Measurements from ENCODE around the gene KRT37. TPM values are rescaled to one million over a fixed set of nuclear protein-coding genes. Genes with fewer than 3 reads are reported as not detected.
A peak's percentile ranks its signal among the peaks of the same experiment; 100 is the strongest.

KRT37 gene
- total RNA-seq, 2 donors from 2014 or later, result not detected

DNA sequence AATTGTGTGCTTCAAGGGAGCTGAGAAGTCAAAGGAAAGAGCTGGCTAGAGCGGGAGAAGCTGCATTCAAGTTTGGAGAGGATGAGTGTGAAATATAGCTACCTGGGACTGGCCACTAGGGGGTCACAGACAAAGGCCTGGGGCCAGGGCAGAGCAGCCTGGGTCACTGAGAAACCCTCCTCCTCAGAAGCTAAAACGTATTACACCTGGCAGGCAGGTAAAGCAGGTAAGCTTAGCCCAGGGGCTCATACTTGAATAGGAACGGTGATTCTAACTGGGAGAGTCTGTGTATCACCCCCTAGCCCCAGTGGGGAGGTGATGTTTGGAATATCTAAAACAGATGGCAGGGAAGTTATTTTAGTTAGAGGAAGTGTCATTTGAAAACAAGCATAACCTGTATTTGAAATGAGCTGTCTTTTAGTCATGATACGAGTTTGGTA lies 6.8 kb downstream of the KRT37 start:
- ATAC-seq (no peak), DNase-seq (no peak)
- Histone ChIP-seq H3K4me3 (no peak overlapping the region), H3K27me3 (no peaks in the 10 kb centered on the region), H3K27ac (no peak overlapping the region), H3K9me3 (no peaks in the 10 kb centered on the region), H3K4me1 (no peaks in the 10 kb centered on the region), H3K36me3 (replicated peaks in 1 of 2; ENCODE audit: insufficient read depth in 1 of 2, low read depth in 2 of 2) (no peaks in the 10 kb centered on the region)
- 51 to 61% methylated on average over 4 of the region's 4 CpGs for WGBS, 2 donors
- intact Hi-C loops (cut with DNase I), result no loop called here
- TF ChIP-seq POLR2A (IDR thresholded peaks at IDR 0.05) (no peak), CTCF (IDR thresholded peaks at IDR 0.05) (peak in 3 of 7 experiments; percentile 3 to 16 (median 6))

DNA sequence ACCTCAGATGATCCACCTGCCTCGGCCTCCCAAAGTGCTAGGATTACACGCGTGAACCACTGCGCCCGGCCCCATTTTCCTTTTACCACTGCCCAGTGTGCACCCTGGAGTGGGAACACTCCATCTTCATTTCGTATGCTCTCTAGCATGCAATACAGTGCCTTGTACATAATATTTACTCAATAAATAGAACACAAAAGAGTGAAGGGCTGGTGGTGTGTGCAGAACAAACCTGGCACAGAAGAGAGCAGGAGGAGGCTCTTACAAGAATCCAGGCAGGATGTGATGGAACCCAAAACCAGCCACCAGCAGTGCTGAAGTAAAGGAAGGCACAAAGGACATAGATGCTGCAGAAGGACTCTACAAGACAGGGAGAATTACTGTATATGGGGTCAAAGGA lies 7.3 kb downstream of the KRT37 start:
- Histone ChIP-seq H3K9me3 (no peaks in the 10 kb centered on the region), H3K4me1 (no peaks in the 10 kb centered on the region), H3K36me3 (replicated peaks in 1 of 2; ENCODE audit: insufficient read depth in 1 of 2, low read depth in 2 of 2) (no peaks in the 10 kb centered on the region), H3K4me3 (no peak overlapping the region), H3K27ac (no peak overlapping the region), H3K27me3 (no peaks in the 10 kb centered on the region)
- WGBS, 2 donors, result 89 to 92% methylated on average over 6 of the region's 6 CpGs
- ATAC-seq (no peak), DNase-seq (no peak)
- no peak for TF ChIP-seq POLR2A (IDR thresholded peaks at IDR 0.05)
- no peak for TF ChIP-seq CTCF (IDR thresholded peaks at IDR 0.05)
- intact Hi-C loops (cut with DNase I), result no loop called here

- Histone ChIP-seq H3K36me3 (replicated peaks in 1 of 2; ENCODE audit: insufficient read depth in 1 of 2, low read depth in 2 of 2) (no peaks in the 10 kb centered on the region), H3K4me1 (no peaks in the 10 kb centered on the region), H3K27me3 (no peaks in the 10 kb centered on the region), H3K4me3 (no peak overlapping the region), H3K27ac (no peak overlapping the region), H3K9me3 (no peaks in the 10 kb centered on the region)
- intact Hi-C loops (cut with DNase I), result no loop called here
- ATAC-seq (no peak), DNase-seq (no peak)
- no peak for TF ChIP-seq POLR2A (IDR thresholded peaks at IDR 0.05)
- TF ChIP-seq CTCF (IDR thresholded peaks at IDR 0.05), result no peak
- WGBS, 2 donors, result 71 to 72% methylated on average over 5 of the region's 5 CpGs
Observed at GRCh38 chr17:41416479-41416878, 7.9 kb downstream of the KRT37 start.

DNA sequence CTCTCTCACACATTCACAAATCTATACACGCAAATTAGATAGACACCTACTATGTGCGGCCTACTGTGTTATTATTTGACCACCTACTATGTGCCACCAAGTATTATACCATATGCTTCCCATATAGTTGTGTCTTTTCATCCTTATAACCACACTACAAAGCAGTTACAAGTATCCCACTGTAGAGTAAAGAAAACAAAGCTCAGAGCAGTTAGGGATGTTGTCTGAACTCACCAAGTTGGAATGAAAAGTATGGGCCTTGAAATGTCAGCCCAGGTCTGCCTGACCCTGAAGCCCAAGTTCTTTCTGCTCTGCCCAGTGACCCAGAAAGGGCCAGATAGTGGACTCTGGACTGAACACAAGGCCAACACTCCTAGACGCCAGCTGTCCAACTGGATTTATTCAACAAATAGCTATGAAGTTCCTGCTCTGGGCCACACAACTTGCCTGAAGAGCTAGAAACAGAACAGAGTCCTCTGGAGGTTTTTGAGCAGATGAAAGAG lies 8.5 kb downstream of the KRT37 start:
- no peaks in the 10 kb centered on the region for H3K9me3 ChIP-seq
- H3K4me3 ChIP-seq, result no peak overlapping the region
- intact Hi-C loops (cut with DNase I), result no loop called here
- 35 to 45% methylated on average over 3 of the region's 3 CpGs for whole genome bisulfite sequencing, 2 donors
- H3K4me1 ChIP-seq, result no peaks in the 10 kb centered on the region
- H3K36me3 ChIP-seq (replicated peaks in 1 of 2; ENCODE audit: insufficient read depth in 1 of 2, low read depth in 2 of 2), result no peaks in the 10 kb centered on the region
- H3K27ac ChIP-seq, result no peak overlapping the region
- TF ChIP-seq CTCF (IDR thresholded peaks at IDR 0.05), result no peak
- no peak for TF ChIP-seq POLR2A (IDR thresholded peaks at IDR 0.05)
- H3K27me3 ChIP-seq, result no peaks in the 10 kb centered on the region
- ATAC-seq, result peak; percentile 60
- peak; percentile 10 to 55 (median 25) for DNase-seq

DNA sequence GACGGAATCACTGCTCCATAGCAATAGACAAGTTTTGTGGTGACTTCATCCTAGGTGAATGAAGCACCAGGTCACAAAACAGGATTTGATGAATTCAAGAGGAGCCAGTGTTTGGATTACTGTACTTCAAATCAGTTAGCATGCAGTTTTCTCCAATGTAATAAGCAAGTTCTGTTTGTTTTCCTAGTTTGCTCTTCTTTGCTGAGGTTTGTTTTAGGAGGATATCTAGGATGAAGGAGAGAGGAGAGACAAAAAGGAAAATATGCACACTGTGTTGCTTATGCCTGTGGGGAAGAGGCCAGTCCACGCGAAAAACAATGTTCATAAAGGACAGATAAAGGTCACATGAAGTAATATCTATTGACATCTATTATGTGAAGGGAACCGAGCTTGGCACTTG lies 9.0 kb downstream of the KRT37 start:
- Histone ChIP-seq H3K27ac (no peak overlapping the region), H3K27me3 (no peaks in the 10 kb centered on the region), H3K9me3 (no peaks in the 10 kb centered on the region), H3K4me1 (no peaks in the 10 kb centered on the region), H3K4me3 (no peak overlapping the region), H3K36me3 (replicated peaks in 1 of 2; ENCODE audit: insufficient read depth in 1 of 2, low read depth in 2 of 2) (no peaks in the 10 kb centered on the region)
- ATAC-seq (no peak), DNase-seq (no peak)
- 54 to 72% methylated on average over 3 to 4 of the region's 4 CpGs for WGBS, 2 donors
- TF ChIP-seq POLR2A (IDR thresholded peaks at IDR 0.05), result no peak
- no peak for TF ChIP-seq CTCF (IDR thresholded peaks at IDR 0.05)
- intact Hi-C loops (cut with DNase I), result no loop called here

Measured in body of pancreas (tissue), 4 donors.